ENCODE results near the gene IGSF5.
"Not testable (repeated sequence)": the region's sequence is repeated elsewhere in the genome, so short reads cannot be mapped to it uniquely, and the experiment has no call there.

IGSF5 gene

DNA sequence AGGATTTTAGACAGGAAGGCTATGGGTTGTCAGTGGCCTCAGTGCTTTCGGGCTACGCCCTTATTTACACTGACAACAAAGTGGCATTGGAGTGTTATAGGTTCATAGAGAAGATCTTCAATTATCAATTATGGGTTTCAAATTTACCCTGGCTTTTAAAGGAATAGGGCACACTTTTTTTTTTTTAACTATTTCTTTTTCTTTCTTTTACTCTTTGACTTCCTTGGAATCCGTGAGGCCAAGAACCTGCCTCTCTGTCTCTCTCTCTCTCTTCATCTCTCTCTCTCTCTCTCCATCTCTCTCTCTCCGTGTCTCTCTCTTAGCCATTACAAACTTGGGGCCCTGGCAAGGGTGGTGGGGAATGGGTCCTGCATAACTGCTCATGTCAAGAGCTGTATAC is at the start of gene IGSF5:
TSS of gene IGSF5 (plus strand) at position 301 of the 400 bp plus-strand sequence. CDS start 327 bp downstream, outside the sequence.
- DNase-seq = not testable (repeated sequence)

- DNase-seq = no peak
Observed at GRCh38 chr21:39696196-39696595, 48.8 kb upstream of the IGSF5 start.

DNA sequence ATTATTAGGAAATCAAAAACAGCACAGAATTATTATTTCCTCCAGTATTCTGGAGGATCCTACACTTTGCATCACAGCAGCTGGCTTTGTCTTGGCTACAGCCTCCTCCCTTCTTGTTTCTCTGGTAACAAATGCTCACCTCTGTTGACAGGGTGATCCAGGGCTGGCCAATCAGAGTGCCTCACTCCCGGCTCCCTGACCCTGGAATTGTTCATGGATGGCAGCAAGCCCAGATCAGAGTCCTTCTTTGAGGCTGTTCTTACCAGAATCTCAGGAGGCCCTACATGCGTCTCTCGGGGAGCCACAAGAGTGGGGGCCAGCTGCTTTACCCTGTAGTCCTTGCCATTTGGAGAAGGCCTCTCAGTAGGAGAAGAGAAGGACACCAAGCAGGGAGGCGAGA is 48.4 kb upstream of the IGSF5 start:
- DNase-seq = no peak

GRCh38 chr21:39700318-39700717 is 44.7 kb upstream of the IGSF5 start:
- DNase-seq = no peak

GRCh38 chr21:39703578-39703977 is 41.4 kb upstream of the IGSF5 start:
- no peak for DNase-seq

GRCh38 chr21:39705849-39706248 is 39.1 kb upstream of the IGSF5 start:
- DNase-seq = no peak

GRCh38 chr21:39707316-39707715 is 37.7 kb upstream of the IGSF5 start:
- DNase-seq = no peak

DNA sequence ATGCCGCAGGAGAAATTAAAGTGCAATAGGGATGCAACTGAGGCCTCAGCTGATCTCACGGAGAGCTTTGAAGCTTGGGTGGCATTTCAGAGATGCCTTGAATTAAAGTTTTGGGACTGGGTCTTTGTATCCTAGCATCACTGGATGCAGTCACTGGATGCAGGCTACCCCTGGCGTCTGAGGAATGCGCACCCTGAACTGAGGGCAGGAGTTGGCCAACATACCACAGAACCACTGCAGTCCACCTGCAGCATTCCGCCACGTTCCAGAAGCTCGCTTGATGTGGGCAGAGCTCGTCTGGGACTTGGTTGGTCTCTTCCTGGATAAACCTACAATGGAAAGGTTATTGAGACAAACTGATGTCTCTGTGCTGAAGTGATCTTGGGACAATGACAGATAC is 34.1 kb upstream of the IGSF5 start:
- DNase-seq = no peak

DNA sequence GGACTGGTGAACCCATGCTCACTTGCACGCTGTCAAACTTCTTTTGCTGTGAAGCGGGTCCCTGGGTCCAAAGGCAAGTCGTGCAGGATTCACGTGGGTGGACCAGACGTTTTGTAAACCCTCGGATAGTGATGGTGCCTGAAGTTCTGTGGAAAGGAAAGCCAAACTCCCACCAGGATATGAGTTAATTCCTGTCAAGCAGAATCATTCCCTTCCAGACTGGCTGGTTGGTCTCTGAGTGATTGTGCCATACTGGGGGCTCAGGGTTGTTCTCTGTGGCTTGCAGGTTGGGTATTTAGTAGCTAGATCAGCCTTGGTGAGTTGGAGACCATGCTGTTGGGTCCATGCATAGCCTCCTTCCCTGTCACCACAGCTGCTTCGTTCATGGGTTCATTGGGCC is 32.7 kb upstream of the IGSF5 start:
- no peak for DNase-seq

- DNase-seq = no peak
Observed at GRCh38 chr21:39712976-39713375, 32.0 kb upstream of the IGSF5 start.

- no peak for DNase-seq
Observed at GRCh38 chr21:39713905-39714304, 31.1 kb upstream of the IGSF5 start.

DNA sequence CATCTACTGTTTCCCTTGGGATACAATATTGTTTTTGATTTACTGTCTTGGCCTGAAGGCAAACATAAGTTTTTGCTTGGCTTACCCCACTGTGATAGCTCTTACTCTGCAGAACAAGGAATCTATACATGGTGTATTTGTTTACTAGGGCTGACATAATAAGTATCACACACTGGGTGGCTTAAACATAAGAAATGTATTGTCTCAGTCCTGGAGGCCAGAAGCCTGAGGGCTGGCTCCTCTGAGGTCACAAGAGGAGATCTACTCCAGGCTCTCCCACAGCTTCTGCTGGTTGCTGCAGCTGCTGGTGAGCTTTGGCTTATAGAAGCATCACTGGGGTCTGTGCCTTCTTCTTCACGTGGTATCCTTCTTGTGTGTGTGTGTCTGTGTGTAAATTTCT is 30.7 kb upstream of the IGSF5 start:
- DNase-seq = no peak

GRCh38 chr21:39715804-39716397 is 29.1 kb upstream of the IGSF5 start:
- DNase-seq = peak; percentile 55

DNA sequence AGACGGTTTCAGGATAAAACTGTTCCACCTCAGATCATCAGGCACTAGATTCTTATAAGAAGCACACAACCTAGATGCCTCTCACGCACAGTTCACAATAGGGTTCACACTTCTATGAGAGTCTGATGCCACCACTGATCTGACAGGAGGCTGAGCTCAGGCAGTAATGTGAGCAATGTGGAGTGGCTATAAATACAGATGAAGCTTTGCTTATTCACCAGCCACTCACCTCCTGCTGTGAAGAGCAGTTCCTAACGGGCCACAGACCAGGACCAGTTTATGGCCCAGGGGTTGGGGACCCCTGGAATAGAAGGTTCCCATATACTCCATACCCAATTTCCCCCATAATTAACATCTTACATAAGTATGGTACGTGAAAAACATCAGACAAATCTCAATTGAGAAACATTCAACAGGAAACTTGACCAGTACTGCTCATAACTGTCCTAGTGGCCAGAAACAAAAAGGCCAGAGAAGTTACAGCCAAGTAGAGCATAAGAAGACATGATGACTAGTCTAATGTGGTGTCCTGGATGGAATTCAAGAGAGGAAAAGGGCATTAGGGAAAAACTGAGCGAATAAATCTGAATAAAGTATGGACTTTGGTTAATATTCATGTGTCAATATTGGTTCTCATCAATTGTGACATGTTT is 24.7 kb upstream of the IGSF5 start:
- DNase-seq = no peak

DNA sequence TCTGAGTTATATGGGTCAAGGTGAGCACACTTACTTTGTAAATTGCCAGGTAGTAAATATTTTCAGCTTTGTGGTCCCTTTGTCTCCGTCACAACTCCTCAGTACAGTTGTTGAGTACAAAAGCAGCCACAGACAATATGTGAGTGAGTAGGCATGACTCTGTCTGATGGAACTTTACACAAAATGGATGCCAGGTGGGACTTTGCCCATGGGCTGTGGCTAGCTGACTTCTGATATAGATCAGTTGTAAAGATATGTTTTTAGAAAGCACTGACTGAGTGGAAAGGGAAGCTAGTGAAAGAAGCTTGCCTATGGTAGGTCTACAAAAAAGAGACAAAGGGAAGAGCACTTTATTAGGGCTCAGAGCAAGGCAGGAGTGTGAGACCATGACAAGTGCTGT is 23.1 kb upstream of the IGSF5 start:
- DNase-seq = no peak

DNA sequence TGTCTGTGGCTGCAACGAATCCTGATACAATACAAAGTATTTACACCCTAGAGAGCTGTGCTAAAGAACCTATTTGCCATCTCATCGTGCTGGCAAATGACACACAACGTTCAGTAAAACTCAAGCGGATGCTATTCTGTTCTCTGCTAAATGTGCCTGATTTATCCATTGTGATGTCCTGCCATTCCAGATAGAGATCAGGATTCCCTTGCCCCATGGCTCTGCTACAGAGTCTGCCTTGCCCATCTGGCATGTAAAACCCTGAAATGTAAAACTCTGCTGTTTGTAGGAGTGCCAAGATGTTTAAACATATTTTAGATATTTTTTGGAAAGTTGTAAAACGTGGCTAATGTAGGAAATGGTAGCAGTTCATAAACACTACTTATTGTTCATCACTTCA is 20.0 kb upstream of the IGSF5 start:
- no peak for DNase-seq

DNA sequence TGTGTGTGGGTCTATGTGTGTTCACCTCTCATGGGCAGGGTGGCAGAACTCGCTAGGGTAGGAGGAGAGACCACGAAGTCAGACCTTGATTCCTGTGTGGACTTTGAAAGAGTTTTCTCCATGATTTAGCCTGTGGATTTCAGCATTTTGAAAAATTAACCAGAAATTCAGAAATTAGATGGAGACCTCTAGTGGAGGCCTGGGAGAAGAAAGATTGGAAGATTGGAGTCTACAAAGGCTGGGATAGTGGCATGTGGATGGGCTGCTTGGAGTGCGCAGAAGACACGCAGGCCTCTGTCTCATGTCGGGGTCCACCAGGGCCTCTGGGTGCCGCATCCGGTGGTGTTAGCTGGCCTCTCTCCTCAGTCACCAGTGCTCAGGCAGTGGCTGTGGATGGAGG is 18.9 kb upstream of the IGSF5 start:
- no peak for DNase-seq

GRCh38 chr21:39727401-39728120 is 17.4 kb upstream of the IGSF5 start:
- DNase-seq = no peak

- DNase-seq = no peak
Observed at GRCh38 chr21:39728341-39728740, 16.6 kb upstream of the IGSF5 start.

- no peak for DNase-seq
Observed at GRCh38 chr21:39730418-39731157, 14.4 kb upstream of the IGSF5 start.

DNA sequence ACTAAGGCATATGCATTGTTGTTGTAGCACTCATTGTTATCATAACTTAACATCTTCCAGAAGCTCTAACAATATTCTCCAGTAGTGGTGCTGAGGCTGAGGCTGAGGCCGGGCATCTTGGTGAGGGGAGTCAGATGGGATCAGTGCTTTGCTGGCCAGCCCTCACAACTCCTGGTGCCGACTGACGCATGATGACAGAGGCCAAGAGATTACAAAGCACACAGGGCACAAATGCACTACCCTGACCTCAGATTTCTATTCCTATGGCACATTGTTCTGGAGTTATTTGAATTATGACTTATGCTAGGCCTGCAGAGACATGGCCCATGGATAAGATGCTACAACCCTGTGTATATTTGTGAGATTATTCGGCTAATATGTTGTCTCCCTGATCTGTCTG is 8.3 kb upstream of the IGSF5 start:
- no peak for DNase-seq

- no peak for DNase-seq
Observed at GRCh38 chr21:39737376-39738000, 7.5 kb upstream of the IGSF5 start.

DNA sequence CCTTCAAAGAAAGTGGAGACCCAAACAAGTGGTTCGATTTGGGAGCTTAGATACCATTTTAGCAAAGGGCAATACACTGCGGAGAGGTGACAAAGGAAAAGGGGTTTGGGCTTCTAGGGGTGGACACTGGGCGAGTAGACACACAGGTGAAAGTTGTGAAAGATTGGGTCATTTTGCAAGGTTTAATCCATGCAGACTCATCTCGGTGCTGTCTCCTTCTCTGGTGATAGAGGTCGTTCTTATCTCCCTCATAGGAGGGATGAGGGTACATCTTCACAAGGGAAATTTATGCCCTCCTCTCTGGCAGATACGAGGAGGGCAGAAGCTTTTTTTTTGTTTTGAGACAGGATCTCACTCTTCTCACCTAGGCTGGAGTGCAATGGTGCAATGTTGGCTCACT is 6.4 kb upstream of the IGSF5 start:
- no peak for DNase-seq

All from hematopoietic multipotent progenitor cell treated with erythropoietin and hydrocortisone succinate and interleukin-3 and kit ligand, for 8 days (in vitro differentiated cells).